ENCODE data around the gene TBPL2. TPM values are rescaled to one million over a fixed set of nuclear protein-coding genes. Genes with fewer than 3 reads are reported as not detected.

Gene TBPL2
- total RNA-seq, 2 donors from 2014 or later, result not detected

- Mint-ChIP-seq H3K4me1 (peaks cover 21% of the 10 kb centered on the region), H3K27me3 (no peaks in the 10 kb centered on the region), H3K36me3 (ENCODE audit: low read depth) (peaks cover 79% of the 10 kb centered on the region), H3K27ac (no peak overlapping the region), H3K9me3 (no peaks in the 10 kb centered on the region), H3K4me3 (no peak overlapping the region)
- ATAC-seq (replicated peaks), result no peak
Measured at GRCh38 chr14:55377236-55377635, 63.2 kb downstream of the TBPL2 start.

- Mint-ChIP-seq H3K9me3 (no peaks in the 10 kb centered on the region), H3K27ac (peak overlapping the region; percentile 99), H3K36me3 (ENCODE audit: low read depth) (peaks cover 68% of the 10 kb centered on the region), H3K4me1 (peaks cover 25% of the 10 kb centered on the region), H3K27me3 (no peaks in the 10 kb centered on the region), H3K4me3 (peak overlapping the region; percentile 60)
- peak; percentile 30 for ATAC-seq (replicated peaks)
Measured at GRCh38 chr14:55374771-55375170, 65.6 kb downstream of the TBPL2 start.

- peak; percentile 90 for ATAC-seq (replicated peaks)
- no peaks in the 10 kb centered on the region for H3K27me3 Mint-ChIP-seq
- peaks cover 73% of the 10 kb centered on the region for H3K36me3 Mint-ChIP-seq (ENCODE audit: low read depth)
- H3K4me1 Mint-ChIP-seq, result peaks cover 25% of the 10 kb centered on the region
- no peaks in the 10 kb centered on the region for H3K9me3 Mint-ChIP-seq
- H3K27ac Mint-ChIP-seq, result peak overlapping the region; percentile 99
- peak overlapping the region; percentile 60 for H3K4me3 Mint-ChIP-seq
Measured at GRCh38 chr14:55373784-55374705, 66.4 kb downstream of the TBPL2 start.

GRCh38 chr14:55372825-55373224 lies 67.6 kb downstream of the TBPL2 start:
- H3K27me3 Mint-ChIP-seq, result no peaks in the 10 kb centered on the region
- no peaks in the 10 kb centered on the region for H3K9me3 Mint-ChIP-seq
- H3K27ac Mint-ChIP-seq, result peak overlapping the region; percentile 99
- H3K4me1 Mint-ChIP-seq, result peaks cover 25% of the 10 kb centered on the region
- peak overlapping the region; percentile 60 for H3K4me3 Mint-ChIP-seq
- peaks cover 73% of the 10 kb centered on the region for H3K36me3 Mint-ChIP-seq (ENCODE audit: low read depth)
- no peak for ATAC-seq (replicated peaks)

- Mint-ChIP-seq H3K36me3 (ENCODE audit: low read depth) (peaks cover 73% of the 10 kb centered on the region), H3K27ac (peak overlapping the region; percentile 99), H3K27me3 (no peaks in the 10 kb centered on the region), H3K4me3 (no peak overlapping the region), H3K9me3 (no peaks in the 10 kb centered on the region), H3K4me1 (peaks cover 25% of the 10 kb centered on the region)
- ATAC-seq (replicated peaks), result no peak
Measured at GRCh38 chr14:55372423-55372822, 68.0 kb downstream of the TBPL2 start.

GRCh38 chr14:55370883-55371455 lies 69.4 kb downstream of the TBPL2 start:
- no peak for ATAC-seq (replicated peaks)
- Mint-ChIP-seq H3K4me3 (no peak overlapping the region), H3K27ac (peak overlapping the region; percentile 74), H3K27me3 (no peaks in the 10 kb centered on the region), H3K36me3 (ENCODE audit: low read depth) (peaks cover 73% of the 10 kb centered on the region), H3K4me1 (peaks cover 18% of the 10 kb centered on the region), H3K9me3 (no peaks in the 10 kb centered on the region)

GRCh38 chr14:55366271-55366670 lies 74.1 kb downstream of the TBPL2 start:
- Mint-ChIP-seq H3K36me3 (ENCODE audit: low read depth) (peaks cover 62% of the 10 kb centered on the region), H3K27ac (no peak overlapping the region), H3K4me1 (peaks cover 7% of the 10 kb centered on the region), H3K9me3 (no peaks in the 10 kb centered on the region), H3K27me3 (no peaks in the 10 kb centered on the region), H3K4me3 (no peak overlapping the region)
- ATAC-seq (replicated peaks), result no peak

Other genes with a start within 250 kb of the TBPL2 start
- gene DLGAP5, start 249.0 kb downstream of the TBPL2 start, total RNA-seq, result 100 to 1,000 TPM in 1 of 2 donors, 10 to 100 TPM in 1; 93.8 to 102 TPM
- 10 to 100 TPM; 16.3 to 30.1 TPM for gene FBXO34, start 169.2 kb downstream of the TBPL2 start, total RNA-seq
- gene ATG14, start 28.8 kb downstream of the TBPL2 start, total RNA-seq, result 1 to 10 TPM; 6.2 to 8.0 TPM
- 100 to 1,000 TPM in 1 of 2 donors, 10 to 100 TPM in 1; 93.7 to 154 TPM for gene KTN1, start 139.6 kb upstream of the TBPL2 start, total RNA-seq